GM19468 (cell line): ENCODE data around the gene OST4.

Experiments used
- ATAC-seq: cut with Tn5 transposase; IDR thresholded peaks from one replicate; pipeline ENCODE4 v1.9.1; 2021; ENCODE audit warnings: mild to moderate bottlenecking, moderate library complexity, moderate number of reproducible peaks; ENCODE audit not compliant: unreplicated experiment; ENCODE audit errors: extremely low read depth

OST4 gene

GRCh38 chr2:27058210-27058609, 13.2 kb downstream of the OST4 start:
- ATAC-seq: no peak

GRCh38 chr2:27057184-27057583, 14.3 kb downstream of the OST4 start:
- ATAC-seq: no peak

- no peak for ATAC-seq
Measured at GRCh38 chr2:27054721-27055120, 16.7 kb downstream of the OST4 start.

GRCh38 chr2:27053776-27054175, 17.7 kb downstream of the OST4 start:
- no peak for ATAC-seq

- ATAC-seq: no peak
Measured at GRCh38 chr2:27053321-27053720, 18.1 kb downstream of the OST4 start.

GRCh38 chr2:27051902-27052645, 19.4 kb downstream of the OST4 start:
- no peak for ATAC-seq

- peak; percentile 42 for ATAC-seq
Measured at GRCh38 chr2:27050996-27051901, 20.2 kb downstream of the OST4 start, which contains the start of gene AGBL5. Gene AGBL5, plus strand, starts transcription at chr2:27051668. Its CDS starts 1,291 bp downstream, at chr2:27052959.

- peak; percentile 28 for ATAC-seq
Measured at GRCh38 chr2:27050281-27050995, 21.0 kb downstream of the OST4 start.

GRCh38 chr2:27049422-27050280, 21.8 kb downstream of the OST4 start:
- ATAC-seq: no peak

GRCh38 chr2:27042985-27043634, 28.3 kb downstream of the OST4 start:
- no peak for ATAC-seq

GRCh38 chr2:27042159-27042661, 29.2 kb downstream of the OST4 start:
- ATAC-seq: no peak

GRCh38 chr2:27041752-27042151, 29.7 kb downstream of the OST4 start:
- ATAC-seq: no peak

GRCh38 chr2:27040282-27040681, 31.2 kb downstream of the OST4 start:
- ATAC-seq: no peak

- ATAC-seq: no peak
Measured at GRCh38 chr2:27039871-27040270, 31.6 kb downstream of the OST4 start.

GRCh38 chr2:27039426-27039825, 32.0 kb downstream of the OST4 start:
- ATAC-seq: no peak

GRCh38 chr2:27038631-27039339, 32.7 kb downstream of the OST4 start:
- ATAC-seq: no peak

GRCh38 chr2:27038012-27038411, 33.4 kb downstream of the OST4 start:
- no peak for ATAC-seq

GRCh38 chr2:27033253-27033852, 38.1 kb downstream of the OST4 start:
- no peak for ATAC-seq
